ENCODE data around the gene MGRN1.

Gene MGRN1

GRCh38 chr16:4615384-4616046 lies 9.1 kb upstream of the MGRN1 start:
- TF ChIP-seq ESRRG (CRISPR knock-in tag; IDR thresholded peaks at IDR 0.05) (no peak), ZNF70 (CRISPR knock-in tag; IDR thresholded peaks at IDR 0.05) (no peak), ZFP30 (CRISPR knock-in tag; IDR thresholded peaks at IDR 0.05) (no peak), CSRNP3 (CRISPR knock-in tag; IDR thresholded peaks at IDR 0.05) (no peak)
- no peak for ATAC-seq

GRCh38 chr16:4616047-4616811 lies 8.4 kb upstream of the MGRN1 start:
- TF ChIP-seq ZNF565 (CRISPR knock-in tag; conservative IDR thresholded peaks at IDR 0.05; ENCODE audit: low read depth) (no peak), SNAI2 (CRISPR knock-in tag; IDR thresholded peaks at IDR 0.05) (no peak), TSHZ2 (CRISPR knock-in tag; IDR thresholded peaks at IDR 0.05) (0 out of 2 replicates have a peak, but pooled peaks have one; percentile 13), CSRNP3 (CRISPR knock-in tag; IDR thresholded peaks at IDR 0.05) (no peak)
- ATAC-seq, result peak; percentile 85

- TF ChIP-seq RARB (CRISPR knock-in tag; IDR thresholded peaks at IDR 0.05) (no peak), ZC3H10 (CRISPR knock-in tag; IDR thresholded peaks at IDR 0.05) (no peak)
- ATAC-seq, result no peak
Observed at GRCh38 chr16:4617880-4618279, 6.7 kb upstream of the MGRN1 start.

GRCh38 chr16:4618645-4619418 lies 5.8 kb upstream of the MGRN1 start:
- no peak for ATAC-seq
- TF ChIP-seq POU6F1 (CRISPR knock-in tag; IDR thresholded peaks at IDR 0.05; ENCODE audit: borderline replicate concordance, low read depth) (no peak), PATZ1 (CRISPR knock-in tag; IDR thresholded peaks at IDR 0.05; ENCODE audit: borderline replicate concordance) (no peak), ARNTL (CRISPR knock-in tag; IDR thresholded peaks at IDR 0.05; ENCODE audit: borderline replicate concordance, low read depth) (no peak), RARB (CRISPR knock-in tag; IDR thresholded peaks at IDR 0.05) (no peak), CSRNP3 (CRISPR knock-in tag; IDR thresholded peaks at IDR 0.05) (no peak), OSR1 (CRISPR knock-in tag; IDR thresholded peaks at IDR 0.05) (no peak), ZFP3 (CRISPR knock-in tag; IDR thresholded peaks at IDR 0.05) (no peak), ESRRG (CRISPR knock-in tag; IDR thresholded peaks at IDR 0.05) (no peak), ZC3H10 (CRISPR knock-in tag; IDR thresholded peaks at IDR 0.05) (no peak), GLIS3 (CRISPR knock-in tag; IDR thresholded peaks at IDR 0.05) (no peak), CSDC2 (CRISPR knock-in tag; IDR thresholded peaks at IDR 0.05) (no peak), BACH2 (CRISPR knock-in tag; IDR thresholded peaks at IDR 0.05; ENCODE audit: borderline replicate concordance) (no peak), ZNF70 (CRISPR knock-in tag; IDR thresholded peaks at IDR 0.05) (no peak), TOX (CRISPR knock-in tag; IDR thresholded peaks at IDR 0.05; ENCODE audit: borderline replicate concordance) (no peak), CREB5 (CRISPR knock-in tag; IDR thresholded peaks at IDR 0.05; ENCODE audit: low read depth) (no peak)

Data from SK-N-SH treated with all-trans-retinoic acid at 6 μM for 48 hours (cell line).